ENCODE measurements around the gene APPBP2.

APPBP2 gene

DNA sequence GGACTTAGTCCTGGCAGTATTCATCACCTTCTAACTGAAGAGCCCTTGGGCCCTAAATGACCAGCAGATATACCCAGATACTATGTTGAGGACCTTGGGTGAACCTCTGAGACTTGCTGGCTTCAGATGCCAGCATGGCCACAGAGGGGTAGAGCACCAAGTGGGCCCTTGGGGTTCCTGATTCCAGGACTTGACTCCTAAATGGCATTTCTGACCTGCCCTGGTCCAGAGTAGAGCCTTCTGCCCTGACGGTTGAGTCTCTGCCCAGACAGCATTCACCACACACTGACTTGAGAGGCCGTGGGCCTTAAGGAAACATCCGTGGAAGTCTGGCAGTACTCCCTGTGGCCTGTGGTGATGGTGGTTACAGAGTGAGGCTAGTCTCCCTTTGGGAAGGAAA lies 2.8 kb upstream of the APPBP2 start:
- H2BK15ac ChIP-seq (replicated peaks; ENCODE audit: low read depth), result no peak overlapping the region
- H3K4me2 ChIP-seq (ENCODE audit: low read length), result no peak overlapping the region
- DNase-seq, result no peak
- no peak overlapping the region for H3K23ac ChIP-seq (ENCODE audit: low read length)
- peaks cover 3% of the 10 kb centered on the region for H3K79me1 ChIP-seq (ENCODE audit: low read length)
- H3K4ac ChIP-seq (ENCODE audit: low read depth, low read length), result no peak overlapping the region
- no peak overlapping the region for H3K4me3 ChIP-seq (ENCODE audit: low read length)
- no peak overlapping the region for H4K8ac ChIP-seq (ENCODE audit: low read depth, low read length)
- no peak overlapping the region for H4K5ac ChIP-seq (ENCODE audit: low read length)
- H2AK5ac ChIP-seq (ENCODE audit: low read length), result no peak overlapping the region
- no peak overlapping the region for H3K27ac ChIP-seq (ENCODE audit: low read depth, low read length)
- H2BK5ac ChIP-seq (ENCODE audit: low read length), result no peak overlapping the region
- H3K79me2 ChIP-seq (ENCODE audit: control insufficient read depth, insufficient read depth, low read length), result peaks cover 16% of the 10 kb centered on the region
- H2BK120ac ChIP-seq (ENCODE audit: low read depth, low read length), result no peak overlapping the region
- H3K9ac ChIP-seq (ENCODE audit: low read length), result no peak overlapping the region
- H3K36me3 ChIP-seq (ENCODE audit: control insufficient read depth, insufficient read depth, low read length), result no peaks in the 10 kb centered on the region
- H3K56ac ChIP-seq (ENCODE audit: low read length), result no peak overlapping the region
- no peak overlapping the region for H3K18ac ChIP-seq (ENCODE audit: low read length)
- H3K27me3 ChIP-seq (ENCODE audit: insufficient read depth, low read length, poor library complexity), result no peaks in the 10 kb centered on the region
- WGBS (ENCODE audit: extremely low coverage, insufficient coverage, low lambda C conversion rate), result no CpG with 5 or more reads among the region's 3 CpGs
- H3K4me1 ChIP-seq (ENCODE audit: control insufficient read depth, low read depth, low read length), result no peaks in the 10 kb centered on the region

DNA sequence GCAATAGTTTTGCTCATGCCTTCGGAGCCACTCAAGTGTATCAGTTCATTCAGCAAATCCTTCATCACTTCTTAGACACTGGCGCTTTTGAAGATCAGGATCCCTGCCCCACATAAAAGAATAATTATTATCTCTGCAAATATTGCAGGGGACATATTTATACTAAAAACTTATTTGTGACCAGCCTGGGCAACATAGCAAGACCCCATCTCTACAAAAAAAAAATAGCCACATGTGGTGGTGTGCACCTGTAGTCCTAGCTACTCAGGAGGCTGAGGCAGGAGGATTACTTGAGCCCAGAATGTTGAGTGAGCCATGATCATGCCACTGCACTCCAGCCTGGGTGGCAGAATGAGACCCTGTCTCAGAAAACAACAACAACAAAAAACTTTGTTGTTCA lies 1.7 kb upstream of the APPBP2 start:
- Histone ChIP-seq H3K9ac (ENCODE audit: low read length) (no peak overlapping the region), H4K8ac (ENCODE audit: low read depth, low read length) (no peak overlapping the region), H2BK5ac (ENCODE audit: low read length) (no peak overlapping the region), H3K79me2 (ENCODE audit: control insufficient read depth, insufficient read depth, low read length) (peaks cover 24% of the 10 kb centered on the region), H3K4me2 (ENCODE audit: low read length) (no peak overlapping the region), H2AK5ac (ENCODE audit: low read length) (no peak overlapping the region), H3K23ac (ENCODE audit: low read length) (no peak overlapping the region), H3K4me3 (ENCODE audit: low read length) (no peak overlapping the region), H3K4me1 (ENCODE audit: control insufficient read depth, low read depth, low read length) (no peaks in the 10 kb centered on the region), H2BK120ac (ENCODE audit: low read depth, low read length) (no peak overlapping the region), H3K27ac (ENCODE audit: low read depth, low read length) (no peak overlapping the region), H3K27me3 (ENCODE audit: insufficient read depth, low read length, poor library complexity) (no peaks in the 10 kb centered on the region), H4K5ac (ENCODE audit: low read length) (no peak overlapping the region), H3K56ac (ENCODE audit: low read length) (no peak overlapping the region), H2BK15ac (replicated peaks; ENCODE audit: low read depth) (no peak overlapping the region), H3K79me1 (ENCODE audit: low read length) (peaks cover 5% of the 10 kb centered on the region), H3K18ac (ENCODE audit: low read length) (no peak overlapping the region), H3K36me3 (ENCODE audit: control insufficient read depth, insufficient read depth, low read length) (no peaks in the 10 kb centered on the region), H3K4ac (ENCODE audit: low read depth, low read length) (no peak overlapping the region)
- no CpG with 5 or more reads among the region's 2 CpGs for WGBS (ENCODE audit: extremely low coverage, insufficient coverage, low lambda C conversion rate)
- no peak for DNase-seq

DNA sequence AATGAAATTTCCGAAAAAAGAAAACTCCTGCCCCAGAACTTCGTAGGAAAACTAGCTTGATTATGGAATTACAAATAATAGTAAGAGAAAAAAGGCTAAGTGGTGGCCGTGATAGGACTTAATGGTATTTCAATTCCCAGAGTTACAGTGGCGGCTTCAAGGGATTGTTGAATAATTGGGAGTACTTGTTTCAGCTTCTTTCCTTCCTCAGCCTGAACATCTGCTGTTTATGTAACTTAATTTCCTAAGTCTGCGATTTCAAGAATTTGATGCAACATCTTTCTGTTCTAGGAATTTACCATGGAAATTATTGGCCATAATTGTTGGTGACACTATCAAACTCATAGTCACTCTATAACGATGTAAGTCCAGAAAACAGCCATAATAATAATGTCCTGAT lies 684 bp upstream of the APPBP2 start:
- Histone ChIP-seq H3K36me3 (ENCODE audit: control insufficient read depth, insufficient read depth, low read length) (no peaks in the 10 kb centered on the region), H2AK5ac (ENCODE audit: low read length) (no peak overlapping the region), H3K18ac (ENCODE audit: low read length) (no peak overlapping the region), H3K4ac (ENCODE audit: low read depth, low read length) (no peak overlapping the region), H3K79me2 (ENCODE audit: control insufficient read depth, insufficient read depth, low read length) (peaks cover 34% of the 10 kb centered on the region), H2BK15ac (replicated peaks; ENCODE audit: low read depth) (no peak overlapping the region), H2BK120ac (ENCODE audit: low read depth, low read length) (no peak overlapping the region), H3K4me1 (ENCODE audit: control insufficient read depth, low read depth, low read length) (no peaks in the 10 kb centered on the region), H3K4me3 (ENCODE audit: low read length) (peak overlapping the region; percentile 79), H3K27me3 (ENCODE audit: insufficient read depth, low read length, poor library complexity) (no peaks in the 10 kb centered on the region), H3K4me2 (ENCODE audit: low read length) (peak overlapping the region; percentile 76), H2BK5ac (ENCODE audit: low read length) (no peak overlapping the region), H3K9ac (ENCODE audit: low read length) (peak overlapping the region; percentile 84), H3K27ac (ENCODE audit: low read depth, low read length) (no peak overlapping the region), H3K56ac (ENCODE audit: low read length) (peak overlapping the region; percentile 95), H3K79me1 (ENCODE audit: low read length) (peaks cover 10% of the 10 kb centered on the region), H4K8ac (ENCODE audit: low read depth, low read length) (no peak overlapping the region), H4K5ac (ENCODE audit: low read length) (no peak overlapping the region), H3K23ac (ENCODE audit: low read length) (no peak overlapping the region)
- no CpG with 5 or more reads among the region's 6 CpGs for WGBS (ENCODE audit: extremely low coverage, insufficient coverage, low lambda C conversion rate)
- peak; percentile 13 for DNase-seq

DNA sequence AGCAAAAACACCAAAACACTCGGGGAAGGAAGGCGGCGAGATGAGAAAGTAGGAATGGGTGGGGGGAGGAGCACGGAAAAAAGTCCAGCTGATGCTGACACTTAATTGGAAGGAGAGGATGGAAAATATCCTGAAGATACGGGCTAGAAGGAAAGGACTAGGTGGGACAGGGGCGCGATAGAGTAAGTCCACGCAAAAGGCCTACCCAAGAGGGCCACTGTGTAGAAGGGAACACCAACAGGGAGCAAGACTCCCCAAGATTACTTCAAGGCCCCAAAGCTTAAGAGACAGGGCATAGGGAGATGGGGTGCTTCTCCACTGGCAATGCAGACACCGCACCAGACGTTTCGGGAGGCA lies 736 bp downstream of the APPBP2 start:
- H3K9ac ChIP-seq (ENCODE audit: low read length), result peak overlapping the region; percentile 84
- H3K79me1 ChIP-seq (ENCODE audit: low read length), result peaks cover 14% of the 10 kb centered on the region
- no peaks in the 10 kb centered on the region for H3K4me1 ChIP-seq (ENCODE audit: control insufficient read depth, low read depth, low read length)
- H2BK120ac ChIP-seq (ENCODE audit: low read depth, low read length), result no peak overlapping the region
- no peaks in the 10 kb centered on the region for H3K27me3 ChIP-seq (ENCODE audit: insufficient read depth, low read length, poor library complexity)
- no peak overlapping the region for H4K5ac ChIP-seq (ENCODE audit: low read length)
- peak overlapping the region; percentile 79 for H3K4me3 ChIP-seq (ENCODE audit: low read length)
- peak overlapping the region; percentile 55 for H3K18ac ChIP-seq (ENCODE audit: low read length)
- peak overlapping the region; percentile 62 for H3K4me2 ChIP-seq (ENCODE audit: low read length)
- peak overlapping the region; percentile 96 for H3K56ac ChIP-seq (ENCODE audit: low read length)
- no peak overlapping the region for H3K4ac ChIP-seq (ENCODE audit: low read depth, low read length)
- no peak overlapping the region for H4K8ac ChIP-seq (ENCODE audit: low read depth, low read length)
- no peak overlapping the region for H3K23ac ChIP-seq (ENCODE audit: low read length)
- peaks cover 43% of the 10 kb centered on the region for H3K79me2 ChIP-seq (ENCODE audit: control insufficient read depth, insufficient read depth, low read length)
- no peak overlapping the region for H2AK5ac ChIP-seq (ENCODE audit: low read length)
- no CpG with 5 or more reads among the region's 11 CpGs for WGBS (ENCODE audit: extremely low coverage, insufficient coverage, low lambda C conversion rate)
- H2BK5ac ChIP-seq (ENCODE audit: low read length), result peak overlapping the region; percentile 4
- no peaks in the 10 kb centered on the region for H3K36me3 ChIP-seq (ENCODE audit: control insufficient read depth, insufficient read depth, low read length)
- peak; percentile 16 for DNase-seq
- no peak overlapping the region for H2BK15ac ChIP-seq (replicated peaks; ENCODE audit: low read depth)
- H3K27ac ChIP-seq (ENCODE audit: low read depth, low read length), result peak overlapping the region; percentile 98

GRCh38 chr17:60524463-60525327 lies 1.3 kb downstream of the APPBP2 start:
- Histone ChIP-seq H3K79me2 (ENCODE audit: control insufficient read depth, insufficient read depth, low read length) (peaks cover 43% of the 10 kb centered on the region), H3K9ac (ENCODE audit: low read length) (peak overlapping the region; percentile 84), H2BK15ac (replicated peaks; ENCODE audit: low read depth) (no peak overlapping the region), H3K18ac (ENCODE audit: low read length) (no peak overlapping the region), H3K23ac (ENCODE audit: low read length) (no peak overlapping the region), H3K4me1 (ENCODE audit: control insufficient read depth, low read depth, low read length) (no peaks in the 10 kb centered on the region), H3K79me1 (ENCODE audit: low read length) (peaks cover 14% of the 10 kb centered on the region), H2AK5ac (ENCODE audit: low read length) (no peak overlapping the region), H3K4me3 (ENCODE audit: low read length) (peak overlapping the region; percentile 79), H3K4me2 (ENCODE audit: low read length) (peak overlapping the region; percentile 62), H4K5ac (ENCODE audit: low read length) (no peak overlapping the region), H3K27ac (ENCODE audit: low read depth, low read length) (no peak overlapping the region), H2BK120ac (ENCODE audit: low read depth, low read length) (no peak overlapping the region), H3K36me3 (ENCODE audit: control insufficient read depth, insufficient read depth, low read length) (no peaks in the 10 kb centered on the region), H3K27me3 (ENCODE audit: insufficient read depth, low read length, poor library complexity) (no peaks in the 10 kb centered on the region), H3K56ac (ENCODE audit: low read length) (peak overlapping the region; percentile 96), H3K4ac (ENCODE audit: low read depth, low read length) (no peak overlapping the region), H4K8ac (ENCODE audit: low read depth, low read length) (no peak overlapping the region), H2BK5ac (ENCODE audit: low read length) (no peak overlapping the region)
- no CpG with 5 or more reads among the region's 9 CpGs for WGBS (ENCODE audit: extremely low coverage, insufficient coverage, low lambda C conversion rate)
- DNase-seq, result no peak

DNA sequence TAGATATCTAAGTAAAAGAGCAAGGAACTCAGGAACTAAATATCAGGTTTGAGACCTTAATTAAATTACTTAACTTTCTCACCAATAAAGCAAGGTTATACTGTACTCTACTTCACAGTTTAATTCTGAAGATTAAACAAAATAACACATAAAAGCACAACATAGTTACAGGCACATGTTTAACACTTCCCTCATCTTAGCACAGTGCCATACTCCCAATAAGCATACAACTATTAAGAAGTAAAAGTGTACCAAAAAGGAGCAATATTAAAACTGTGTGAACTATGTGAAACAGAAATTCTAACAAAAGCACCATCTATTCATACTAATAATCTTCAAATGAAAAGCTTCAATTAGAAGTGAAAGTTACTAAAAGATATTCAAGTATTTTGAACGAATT lies 2.2 kb downstream of the APPBP2 start:
- H3K27ac ChIP-seq (ENCODE audit: low read depth, low read length), result no peak overlapping the region
- peaks cover 14% of the 10 kb centered on the region for H3K79me1 ChIP-seq (ENCODE audit: low read length)
- no peak overlapping the region for H2BK15ac ChIP-seq (replicated peaks; ENCODE audit: low read depth)
- H4K5ac ChIP-seq (ENCODE audit: low read length), result no peak overlapping the region
- H3K23ac ChIP-seq (ENCODE audit: low read length), result no peak overlapping the region
- no CpG with 5 or more reads among the region's 1 CpG for WGBS (ENCODE audit: extremely low coverage, insufficient coverage, low lambda C conversion rate)
- H3K4me3 ChIP-seq (ENCODE audit: low read length), result no peak overlapping the region
- no peak overlapping the region for H3K4me2 ChIP-seq (ENCODE audit: low read length)
- no peaks in the 10 kb centered on the region for H3K36me3 ChIP-seq (ENCODE audit: control insufficient read depth, insufficient read depth, low read length)
- H2BK5ac ChIP-seq (ENCODE audit: low read length), result no peak overlapping the region
- peaks cover 43% of the 10 kb centered on the region for H3K79me2 ChIP-seq (ENCODE audit: control insufficient read depth, insufficient read depth, low read length)
- DNase-seq, result no peak
- no peaks in the 10 kb centered on the region for H3K27me3 ChIP-seq (ENCODE audit: insufficient read depth, low read length, poor library complexity)
- no peak overlapping the region for H3K18ac ChIP-seq (ENCODE audit: low read length)
- H3K4me1 ChIP-seq (ENCODE audit: control insufficient read depth, low read depth, low read length), result no peaks in the 10 kb centered on the region
- no peak overlapping the region for H3K9ac ChIP-seq (ENCODE audit: low read length)
- no peak overlapping the region for H4K8ac ChIP-seq (ENCODE audit: low read depth, low read length)
- no peak overlapping the region for H3K56ac ChIP-seq (ENCODE audit: low read length)
- H2AK5ac ChIP-seq (ENCODE audit: low read length), result no peak overlapping the region
- H2BK120ac ChIP-seq (ENCODE audit: low read depth, low read length), result no peak overlapping the region
- H3K4ac ChIP-seq (ENCODE audit: low read depth, low read length), result no peak overlapping the region
